H1 (cell line): ENCODE measurements around the gene FCRLB. TPM values are rescaled to one million over a fixed set of nuclear protein-coding genes. Genes with fewer than 3 reads are reported as not detected.

Experiments used
- ASH2L ChIP-seq: fragments of 200-600, 300-600 bp; sonication (generic); IDR thresholded peaks from one replicate; pipeline ENCODE4 v1.7.1; 2017; ENCODE audit warnings: low read length
- BRCA1 ChIP-seq: IDR thresholded peaks from 2 replicates; pipeline ENCODE4 v1.6.1; 2012; ENCODE audit warnings: low read depth, low read length, improper control_type of control experiment
- CHD7 ChIP-seq: fragments of 300-600 bp; sonication (generic); IDR thresholded peaks from 2 replicates; pipeline ENCODE4 v1.7.1; 2012; ENCODE audit warnings: low read length, moderate library complexity, mild to moderate bottlenecking, inconsistent platforms; ENCODE audit not compliant: insufficient replicate concordance
- EGR1 ChIP-seq: IDR thresholded peaks from 2 replicates; pipeline ENCODE4 v1.6.1; 2011; ENCODE audit warnings: low read depth, low read length, borderline replicate concordance
- FOSL1 ChIP-seq: IDR thresholded peaks from 2 replicates; pipeline ENCODE4 v1.6.1; 2011; ENCODE audit warnings: mild to moderate bottlenecking, low read depth, low read length, moderate library complexity; ENCODE audit not compliant: insufficient read depth
- HDAC2 ChIP-seq, 2 experiments: fragments of 300-600 bp in 1 of 2; sonication (generic) in 1 of 2; IDR thresholded peaks; 2 replicates each; pipeline ENCODE4 v1.6.1; 2011 to 2012; ENCODE audit warnings: low read depth in 2 of 2, low read length in 2 of 2, mild to moderate bottlenecking in 2 of 2, moderate library complexity in 2 of 2, borderline replicate concordance in 1 of 2, inconsistent platforms in 1 of 2
- KDM5A ChIP-seq: fragments of 200-600 bp; IDR thresholded peaks from 2 replicates; pipeline ENCODE4 v1.7.1; 2012; ENCODE audit warnings: mild to moderate bottlenecking, low read length, inconsistent platforms, mixed read lengths
- SIN3A ChIP-seq, 2 experiments: IDR thresholded peaks in 1 of 2; conservative IDR thresholded peaks in 1 of 2; 2 replicates each; pipeline ENCODE4 v1.6.1; 2011 to 2012; ENCODE audit warnings: low read length in 2 of 2, improper control_type of control experiment in 1 of 2, low read depth in 1 of 2, mild to moderate bottlenecking in 1 of 2
- SP1 ChIP-seq: IDR thresholded peaks from 2 replicates; pipeline ENCODE4 v1.6.1; 2011; ENCODE audit warnings: low read depth, low read length
- TAF7 ChIP-seq: optimal IDR thresholded peaks from 2 replicates; pipeline ENCODE3; 2011; ENCODE audit warnings: low read depth, mild to moderate bottlenecking, inconsistent platforms, low read length, moderate library complexity, borderline replicate concordance
- TEAD4 ChIP-seq: IDR thresholded peaks from 2 replicates; pipeline ENCODE4 v1.6.1; 2012; ENCODE audit warnings: low read depth, low read length, inconsistent platforms, mixed read lengths
- ZNF274 ChIP-seq: IDR thresholded peaks from 2 replicates; pipeline ENCODE4 v1.7.0; 2012; ENCODE audit warnings: low read length, borderline replicate concordance; ENCODE audit errors: extremely low read depth
- polyA plus RNA-seq, 7 experiments: library from polyadenylated mRNA; depleted of rRNA in 3 of 7; stranded (reverse) in 5 of 7; unstranded in 2 of 7; fragments of >200 nt in 5 of 7; fragments of 200-250 nt in 2 of 7; gene quantifications; 1 replicate in 5 of 7; 2 replicates in 1 of 7; 4 replicates in 1 of 7; pipeline versions ENCODE4 v1.2.1 to v1.2.3, GENCODE V29; 2011 to 2013; ENCODE audit warnings: missing spikeins in 2 of 7, mixed read lengths in 2 of 7
- total RNA-seq: library from RNA; stranded (reverse); fragmentation: NEBNext Ultra II Directional; extraction: Animal tissue kit (Norgen Biotek cat#: 25700); gene quantifications from 2 replicates; pipeline ENCODE4 v1.2.1, GENCODE V29; 2021

FCRLB gene
- total and polyA plus RNA-seq, 2 of the 8 experiments (the other 6 are each of a cell fraction or from before 2014, with no cell fraction given) = 0.14 to 0.24 TPM

- TF ChIP-seq CHD7 = no peak
- no peak for TF ChIP-seq HDAC2 (IDR thresholded peaks at IDR 0.05; ENCODE audit: borderline replicate concordance in 1 of 2, low read depth in 2 of 2, low read length in 2 of 2)
- no peak for TF ChIP-seq KDM5A
- no peak for TF ChIP-seq FOSL1
- no peak for TF ChIP-seq SIN3A (conservative IDR thresholded peaks at IDR 0.05 in 1 of 2, IDR thresholded peaks at IDR 0.05 in 1 of 2; ENCODE audit: low read depth in 1 of 2, low read length in 2 of 2)
- no peak for TF ChIP-seq BRCA1
- no peak for TF ChIP-seq ASH2L
- TF ChIP-seq TAF7 = no peak
- TF ChIP-seq EGR1 = no peak
- no peak for TF ChIP-seq ZNF274
- TF ChIP-seq TEAD4 = no peak
- no peak for TF ChIP-seq SP1
Observed at GRCh38 chr1:161691846-161692245, 29.5 kb upstream of the FCRLB start (continued).
